ENCODE data around the gene CTAGE4. TPM values are rescaled to one million over a fixed set of nuclear protein-coding genes. Genes with fewer than 3 reads are reported as not detected.
A peak's percentile ranks its signal among the peaks of the same experiment; 100 is the strongest.
"Not testable (repeated sequence)": the region's sequence is repeated elsewhere in the genome, so short reads cannot be mapped to it uniquely, and the experiment has no call there.

The CTAGE4 gene
- total RNA-seq, 2 donors from 2014 or later: 6.3 to 8.7 TPM

DNA sequence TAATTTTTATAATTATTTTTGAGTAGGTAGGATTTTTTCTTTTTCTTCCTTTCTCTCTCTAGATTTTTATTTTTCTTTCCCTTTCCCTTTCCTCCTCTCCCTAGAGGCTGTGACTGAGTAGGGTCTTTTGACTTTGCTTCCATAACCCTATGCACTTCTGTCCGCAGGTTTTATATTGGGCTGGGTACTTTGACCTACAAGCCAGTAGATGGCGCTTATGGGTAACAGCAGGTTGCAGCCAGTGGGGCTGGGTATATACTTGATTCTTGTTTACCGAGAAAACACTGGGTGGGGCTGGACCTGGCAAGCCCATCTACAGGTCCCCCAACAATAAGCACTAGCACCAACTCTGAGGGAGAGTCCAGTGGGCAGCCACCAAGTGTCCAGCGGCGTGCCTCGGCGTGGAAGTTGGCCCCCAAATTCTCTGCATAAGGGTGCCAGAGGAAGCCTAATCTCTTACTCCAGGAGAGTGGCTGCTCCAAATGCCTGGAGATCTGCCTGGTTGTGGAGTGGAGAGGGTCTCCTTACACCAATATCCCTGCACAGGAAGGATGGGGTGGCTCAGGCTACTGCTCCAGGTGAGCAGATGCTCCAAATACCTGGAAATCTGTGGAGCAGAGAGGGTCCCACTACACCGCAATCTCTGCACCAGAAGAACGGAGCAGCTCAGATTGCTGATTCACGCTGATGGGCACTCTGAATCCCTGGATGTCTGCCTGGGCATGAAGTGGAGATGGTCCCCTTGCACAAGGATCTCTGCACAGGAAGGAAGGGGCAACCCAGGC is 4.7 kb upstream of the CTAGE4 start:
- not testable (repeated sequence) for H3K4me1 Mint-ChIP-seq; H3K36me3 ChIP-seq (ENCODE audit: control insufficient read depth, insufficient read depth, low read length); H3K27ac Mint-ChIP-seq; H3K4me3 Mint-ChIP-seq; H3K9ac ChIP-seq (ENCODE audit: extremely low read depth, low read length, poor library complexity, severe bottlenecking); H3K27me3 Mint-ChIP-seq (ENCODE audit: insufficient read depth); H3K36me3 Mint-ChIP-seq (ENCODE audit: low read depth); H3K4me1 ChIP-seq (ENCODE audit: control insufficient read depth, insufficient read depth, low read length); H3K9me3 Mint-ChIP-seq; H3K27ac ChIP-seq (ENCODE audit: low read depth, low read length); H3K9me3 ChIP-seq (ENCODE audit: control insufficient read depth, low read length); H3K4me3 ChIP-seq (ENCODE audit: low read length); H3K27me3 ChIP-seq (ENCODE audit: control insufficient read depth, insufficient read depth, low read length, poor library complexity, severe bottlenecking)
- 33% methylated on average over 2 of the region's 10 CpGs; no CpG with 5 or more reads in 1 of the 2 experiments for WGBS, 2 experiments (ENCODE audit: insufficient coverage in 1 of 2, insufficient read length in 1 of 2)
- DNase-seq: peak; percentile 65
- TF ChIP-seq, protein P1, sequence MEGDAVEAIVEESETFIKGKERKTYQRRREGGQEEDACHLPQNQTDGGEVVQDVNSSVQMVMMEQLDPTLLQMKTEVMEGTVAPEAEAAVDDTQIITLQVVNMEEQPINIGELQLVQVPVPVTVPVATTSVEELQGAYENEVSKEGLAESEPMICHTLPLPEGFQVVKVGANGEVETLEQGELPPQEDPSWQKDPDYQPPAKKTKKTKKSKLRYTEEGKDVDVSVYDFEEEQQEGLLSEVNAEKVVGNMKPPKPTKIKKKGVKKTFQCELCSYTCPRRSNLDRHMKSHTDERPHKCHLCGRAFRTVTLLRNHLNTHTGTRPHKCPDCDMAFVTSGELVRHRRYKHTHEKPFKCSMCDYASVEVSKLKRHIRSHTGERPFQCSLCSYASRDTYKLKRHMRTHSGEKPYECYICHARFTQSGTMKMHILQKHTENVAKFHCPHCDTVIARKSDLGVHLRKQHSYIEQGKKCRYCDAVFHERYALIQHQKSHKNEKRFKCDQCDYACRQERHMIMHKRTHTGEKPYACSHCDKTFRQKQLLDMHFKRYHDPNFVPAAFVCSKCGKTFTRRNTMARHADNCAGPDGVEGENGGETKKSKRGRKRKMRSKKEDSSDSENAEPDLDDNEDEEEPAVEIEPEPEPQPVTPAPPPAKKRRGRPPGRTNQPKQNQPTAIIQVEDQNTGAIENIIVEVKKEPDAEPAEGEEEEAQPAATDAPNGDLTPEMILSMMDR (conservative IDR thresholded peaks at IDR 0.05): peak; percentile 78

DNA sequence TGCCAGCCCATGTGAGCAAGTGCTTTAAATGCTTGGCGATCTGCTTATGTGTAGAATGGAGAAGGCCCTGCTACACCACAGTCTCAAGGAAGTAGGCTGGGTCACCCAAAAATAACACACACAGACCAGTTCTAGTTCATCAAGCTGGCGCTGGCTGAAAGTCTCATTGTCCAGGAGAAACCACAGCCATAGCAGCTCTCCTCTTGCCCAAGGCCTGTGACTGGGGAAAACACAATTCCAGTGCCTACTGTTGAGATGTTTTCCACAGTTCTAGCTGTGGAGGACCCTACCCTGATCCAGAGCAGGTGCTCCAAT is 4.1 kb upstream of the CTAGE4 start:
- not testable (repeated sequence) for H3K27ac Mint-ChIP-seq; H3K27ac ChIP-seq (ENCODE audit: low read depth, low read length); H3K9me3 ChIP-seq (ENCODE audit: control insufficient read depth, low read length); H3K36me3 ChIP-seq (ENCODE audit: control insufficient read depth, insufficient read depth, low read length); H3K9me3 Mint-ChIP-seq; H3K9ac ChIP-seq (ENCODE audit: extremely low read depth, low read length, poor library complexity, severe bottlenecking); H3K4me1 ChIP-seq (ENCODE audit: control insufficient read depth, insufficient read depth, low read length); H3K4me1 Mint-ChIP-seq; H3K27me3 ChIP-seq (ENCODE audit: control insufficient read depth, insufficient read depth, low read length, poor library complexity, severe bottlenecking); H3K4me3 Mint-ChIP-seq; H3K27me3 Mint-ChIP-seq (ENCODE audit: insufficient read depth); H3K36me3 Mint-ChIP-seq (ENCODE audit: low read depth); DNase-seq; H3K4me3 ChIP-seq (ENCODE audit: low read length)
- WGBS, 2 experiments (ENCODE audit: insufficient coverage in 1 of 2, insufficient read length in 1 of 2): no CpG with 5 or more reads among the region's 2 CpGs

DNA sequence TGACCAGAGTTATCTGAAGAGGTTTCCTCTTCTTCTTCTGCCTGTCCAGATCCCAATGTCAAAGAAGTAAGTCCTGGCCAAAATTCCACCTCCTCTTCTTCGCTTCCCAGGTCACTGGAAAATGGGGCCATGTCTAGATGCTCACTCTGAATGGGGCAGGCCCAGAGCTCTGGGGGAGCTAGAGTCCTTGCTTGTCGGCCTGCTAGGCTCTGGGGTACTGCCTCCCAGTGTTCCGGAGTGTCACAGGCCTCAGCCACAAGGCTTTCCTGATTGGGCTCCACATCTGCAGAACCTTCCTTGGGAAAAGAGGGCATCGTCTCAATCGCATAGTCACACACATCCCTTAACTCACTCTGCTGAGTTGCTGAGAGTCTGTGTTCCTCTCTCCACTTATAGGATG is 4.6 kb downstream of the CTAGE4 start:
- not testable (repeated sequence) for H3K4me1 ChIP-seq (ENCODE audit: control insufficient read depth, insufficient read depth, low read length); H3K9me3 ChIP-seq (ENCODE audit: control insufficient read depth, low read length); H3K36me3 ChIP-seq (ENCODE audit: control insufficient read depth, insufficient read depth, low read length); H3K4me3 Mint-ChIP-seq; H3K36me3 Mint-ChIP-seq (ENCODE audit: low read depth); H3K9ac ChIP-seq (ENCODE audit: extremely low read depth, low read length, poor library complexity, severe bottlenecking); H3K4me3 ChIP-seq (ENCODE audit: low read length); H3K4me1 Mint-ChIP-seq; H3K27ac Mint-ChIP-seq; H3K27me3 Mint-ChIP-seq (ENCODE audit: insufficient read depth); H3K9me3 Mint-ChIP-seq; H3K27me3 ChIP-seq (ENCODE audit: control insufficient read depth, insufficient read depth, low read length, poor library complexity, severe bottlenecking); H3K27ac ChIP-seq (ENCODE audit: low read depth, low read length); DNase-seq
- WGBS, 2 experiments (ENCODE audit: insufficient coverage in 1 of 2, insufficient read length in 1 of 2): no CpG with 5 or more reads among the region's 5 CpGs

DNA sequence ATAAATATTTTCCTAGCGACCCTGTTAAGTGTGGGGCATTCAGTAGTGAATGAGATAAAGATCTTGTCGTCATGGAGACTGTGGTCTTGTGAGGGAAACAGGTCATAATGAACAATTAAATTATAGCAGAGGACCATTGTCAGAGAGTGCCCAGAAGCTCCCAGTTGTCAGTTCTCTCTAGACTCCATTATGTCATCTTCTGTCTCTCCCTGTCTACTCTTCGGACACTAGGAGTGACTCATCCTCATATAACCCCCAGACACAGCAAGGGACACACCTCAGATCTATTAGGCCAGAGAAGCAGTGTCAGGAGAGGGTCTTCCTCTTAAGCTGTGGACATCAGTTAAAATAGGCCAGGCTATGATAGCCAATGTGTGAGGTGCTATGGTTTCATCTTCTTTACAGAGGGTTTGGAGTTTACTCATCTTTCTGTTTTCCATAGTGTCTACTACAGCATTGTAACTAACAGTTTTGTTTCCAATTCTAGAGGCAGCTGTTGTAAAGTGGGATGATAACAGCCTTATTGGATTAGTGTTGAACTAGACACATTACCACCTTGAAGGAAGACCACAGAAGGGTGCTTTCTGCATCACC is 5.4 kb downstream of the CTAGE4 start:
- not testable (repeated sequence) for H3K9ac ChIP-seq (ENCODE audit: extremely low read depth, low read length, poor library complexity, severe bottlenecking); H3K27ac ChIP-seq (ENCODE audit: low read depth, low read length); H3K4me1 ChIP-seq (ENCODE audit: control insufficient read depth, insufficient read depth, low read length); H3K9me3 ChIP-seq (ENCODE audit: control insufficient read depth, low read length); H3K36me3 ChIP-seq (ENCODE audit: control insufficient read depth, insufficient read depth, low read length); H3K4me1 Mint-ChIP-seq; H3K36me3 Mint-ChIP-seq (ENCODE audit: low read depth); H3K4me3 Mint-ChIP-seq; H3K4me3 ChIP-seq (ENCODE audit: low read length); H3K9me3 Mint-ChIP-seq; H3K27me3 ChIP-seq (ENCODE audit: control insufficient read depth, insufficient read depth, low read length, poor library complexity, severe bottlenecking); H3K27ac Mint-ChIP-seq; H3K27me3 Mint-ChIP-seq (ENCODE audit: insufficient read depth); DNase-seq
- WGBS, 2 experiments (ENCODE audit: insufficient coverage in 1 of 2, insufficient read length in 1 of 2): no CpG with 5 or more reads among the region's 3 CpGs

DNA sequence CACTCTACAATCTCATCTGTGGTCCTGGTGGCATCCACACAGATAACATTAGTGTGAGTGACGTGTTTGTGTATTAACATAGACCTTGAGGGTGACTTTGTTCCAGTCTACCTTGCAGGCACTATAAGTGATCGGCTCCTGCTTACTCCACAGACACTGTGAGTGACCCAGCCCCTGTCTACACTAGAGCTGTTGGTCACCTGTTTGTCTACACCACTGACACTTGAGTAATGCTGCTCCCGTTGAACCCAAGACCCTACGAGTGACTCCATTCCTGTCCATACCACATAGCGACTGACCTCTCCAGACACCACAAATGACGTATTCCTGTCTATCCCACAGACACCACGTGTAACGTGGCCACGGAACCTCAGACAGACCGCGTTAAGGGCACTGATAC is 10.5 kb downstream of the CTAGE4 start:
- H3K9ac ChIP-seq (ENCODE audit: extremely low read depth, low read length, poor library complexity, severe bottlenecking); H3K27ac ChIP-seq (ENCODE audit: low read depth, low read length); H3K9me3 ChIP-seq (ENCODE audit: control insufficient read depth, low read length); H3K36me3 ChIP-seq (ENCODE audit: control insufficient read depth, insufficient read depth, low read length); H3K9me3 Mint-ChIP-seq; H3K4me3 ChIP-seq (ENCODE audit: low read length); DNase-seq; H3K4me1 ChIP-seq (ENCODE audit: control insufficient read depth, insufficient read depth, low read length); H3K4me3 Mint-ChIP-seq; H3K27me3 ChIP-seq (ENCODE audit: control insufficient read depth, insufficient read depth, low read length, poor library complexity, severe bottlenecking); H3K27ac Mint-ChIP-seq; H3K36me3 Mint-ChIP-seq (ENCODE audit: low read depth); H3K4me1 Mint-ChIP-seq; H3K27me3 Mint-ChIP-seq (ENCODE audit: insufficient read depth): not testable (repeated sequence)
- no CpG with 5 or more reads among the region's 11 CpGs for WGBS, 2 experiments (ENCODE audit: insufficient coverage in 1 of 2, insufficient read length in 1 of 2)

DNA sequence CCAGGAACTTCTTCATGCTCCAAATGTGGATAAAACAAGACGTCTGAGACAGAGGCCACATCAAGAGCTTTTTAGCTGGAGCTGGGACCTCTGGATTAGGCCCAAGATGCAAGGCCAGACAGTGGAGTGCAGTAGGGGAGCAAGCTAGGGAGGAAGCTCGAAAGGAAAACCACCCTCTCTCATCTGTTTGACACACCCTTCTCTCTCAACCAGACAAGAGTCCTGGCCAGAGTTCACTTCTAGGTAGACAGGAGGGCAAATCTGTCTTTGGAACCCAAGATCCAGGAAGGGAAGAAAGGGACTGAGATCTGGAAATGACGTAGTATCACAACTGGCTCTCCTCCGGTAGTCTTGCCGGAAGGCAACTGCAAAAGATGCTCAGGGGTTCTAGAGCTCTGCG is 11.2 kb downstream of the CTAGE4 start:
- not testable (repeated sequence) for H3K4me1 ChIP-seq (ENCODE audit: control insufficient read depth, insufficient read depth, low read length); H3K27me3 Mint-ChIP-seq (ENCODE audit: insufficient read depth); H3K36me3 ChIP-seq (ENCODE audit: control insufficient read depth, insufficient read depth, low read length); H3K4me1 Mint-ChIP-seq; H3K27me3 ChIP-seq (ENCODE audit: control insufficient read depth, insufficient read depth, low read length, poor library complexity, severe bottlenecking); H3K36me3 Mint-ChIP-seq (ENCODE audit: low read depth); H3K9me3 ChIP-seq (ENCODE audit: control insufficient read depth, low read length); H3K4me3 ChIP-seq (ENCODE audit: low read length); H3K9ac ChIP-seq (ENCODE audit: extremely low read depth, low read length, poor library complexity, severe bottlenecking); DNase-seq; H3K4me3 Mint-ChIP-seq; H3K27ac Mint-ChIP-seq; H3K9me3 Mint-ChIP-seq; H3K27ac ChIP-seq (ENCODE audit: low read depth, low read length)
- WGBS, 2 experiments (ENCODE audit: insufficient coverage in 1 of 2, insufficient read length in 1 of 2): no CpG with 5 or more reads among the region's 6 CpGs
